Liver (tissue), 9 donors: ENCODE data around the gene GPBP1. TPM values are rescaled to one million over a fixed set of nuclear protein-coding genes. Genes with fewer than 3 reads are reported as not detected.

Source experiments
- DNase-seq: peaks from one replicate; pipeline ENCODE4 v3.0.0-alpha.2; 2017; ENCODE audit warnings: low spot score
- H3K27ac ChIP-seq, 2 donors: one replicate each; pipeline ENCODE4 v1.7.0; 2013; ENCODE audit warnings: inconsistent platforms in 2 of 2, low read length in 2 of 2, control low read depth in 1 of 2, low read depth in 1 of 2, mild to moderate bottlenecking in 1 of 2
- H3K27me3 ChIP-seq, 4 donors: one replicate each; pipeline versions ENCODE4 v1.6.1 to v1.7.0; 2013; ENCODE audit warnings: low read length in 3 of 4, inconsistent platforms in 1 of 4, mild to moderate bottlenecking in 1 of 4, moderate library complexity in 1 of 4; ENCODE audit not compliant: control insufficient read depth in 4 of 4, insufficient read depth in 4 of 4
- H3K36me3 ChIP-seq, 4 donors: one replicate each; pipeline versions ENCODE4 v1.6.1 to v1.7.0; 2013; ENCODE audit warnings: low read length in 3 of 4, mild to moderate bottlenecking in 3 of 4, low read depth in 1 of 4, moderate library complexity in 1 of 4; ENCODE audit not compliant: control insufficient read depth in 4 of 4, insufficient read depth in 3 of 4
- H3K4me1 ChIP-seq, 4 donors: one replicate each; pipeline versions ENCODE4 v1.6.1 to v1.7.0; 2013; ENCODE audit warnings: low read length in 3 of 4, mild to moderate bottlenecking in 3 of 4, moderate library complexity in 1 of 4; ENCODE audit not compliant: control insufficient read depth in 4 of 4, insufficient read depth in 4 of 4
- H3K4me3 ChIP-seq, 3 donors: one replicate each; pipeline versions ENCODE4 v1.6.1 to v1.7.0; 2013; ENCODE audit warnings: low read length in 3 of 3, control low read depth in 1 of 3, low read depth in 1 of 3, mild to moderate bottlenecking in 1 of 3
- H3K9ac ChIP-seq, 2 donors: one replicate each; pipeline ENCODE4 v1.7.0; 2013; ENCODE audit warnings: low read length in 2 of 2, mild to moderate bottlenecking in 2 of 2, moderate library complexity in 2 of 2, control low read depth in 1 of 2, low read depth in 1 of 2
- H3K9me3 ChIP-seq, 4 donors: one replicate each; pipeline versions ENCODE4 v1.6.1 to v1.7.0; 2013; ENCODE audit warnings: low read length in 3 of 4; ENCODE audit not compliant: control insufficient read depth in 4 of 4
- ATF3 ChIP-seq: IDR thresholded peaks from 2 replicates; pipeline ENCODE4 v1.6.1; 2016; ENCODE audit warnings: antibody characterized with exemption
- FOXA1 ChIP-seq: IDR thresholded peaks from 2 replicates; pipeline ENCODE4 v1.6.1; 2016; ENCODE audit warnings: antibody characterized with exemption
- FOXA2 ChIP-seq: IDR thresholded peaks from 2 replicates; pipeline ENCODE4 v1.6.1; 2016; ENCODE audit warnings: antibody characterized with exemption
- GABPA ChIP-seq, 2 donors: IDR thresholded peaks in 1 of 2; conservative IDR thresholded peaks in 1 of 2; 2 replicates each; pipeline ENCODE4 v1.6.1; 2016; ENCODE audit warnings: antibody characterized with exemption in 2 of 2, mild to moderate bottlenecking in 1 of 2, moderate library complexity in 1 of 2
- HNF4A ChIP-seq, 2 donors: conservative IDR thresholded peaks; 2 replicates each; pipeline ENCODE4 v1.6.1; 2016; ENCODE audit warnings: antibody characterized with exemption in 2 of 2, mild to moderate bottlenecking in 2 of 2
- HNF4G ChIP-seq: IDR thresholded peaks from 2 replicates; pipeline ENCODE4 v1.6.1; 2016; ENCODE audit warnings: antibody characterized with exemption
- JUND ChIP-seq, 2 donors: IDR thresholded peaks; 2 replicates each; pipeline ENCODE4 v1.6.1; 2016; ENCODE audit warnings: antibody characterized with exemption in 2 of 2
- MAX ChIP-seq: IDR thresholded peaks from 2 replicates; pipeline ENCODE4 v1.6.1; 2016; ENCODE audit warnings: antibody characterized with exemption
- NR2F2 ChIP-seq: IDR thresholded peaks from 2 replicates; pipeline ENCODE4 v1.6.1; 2016; ENCODE audit warnings: antibody characterized with exemption
- RAD21 ChIP-seq, 2 donors: IDR thresholded peaks; 2 replicates each; pipeline ENCODE4 v1.6.1; 2016; ENCODE audit warnings: antibody characterized with exemption in 2 of 2, mild to moderate bottlenecking in 2 of 2
- REST ChIP-seq: IDR thresholded peaks from 2 replicates; pipeline ENCODE4 v1.6.1; 2016; ENCODE audit warnings: antibody characterized with exemption, mild to moderate bottlenecking
- RXRA ChIP-seq, 2 donors: IDR thresholded peaks; 2 replicates each; pipeline ENCODE4 v1.6.1; 2017 to 2018; ENCODE audit warnings: antibody characterized with exemption in 2 of 2, mild to moderate bottlenecking in 1 of 2
- SP1 ChIP-seq: IDR thresholded peaks from 2 replicates; pipeline ENCODE4 v1.6.1; 2018; ENCODE audit warnings: antibody characterized with exemption, mild to moderate bottlenecking
- TAF1 ChIP-seq: conservative IDR thresholded peaks from 2 replicates; pipeline ENCODE4 v1.6.1; 2016; ENCODE audit warnings: antibody characterized with exemption, mild to moderate bottlenecking
- YY1 ChIP-seq: IDR thresholded peaks from 2 replicates; pipeline ENCODE4 v1.6.1; 2016; ENCODE audit warnings: antibody characterized with exemption, mild to moderate bottlenecking
- ZBTB33 ChIP-seq: IDR thresholded peaks from 2 replicates; pipeline ENCODE4 v1.6.1; 2016; ENCODE audit warnings: antibody characterized with exemption
- WGBS: extraction: QIAGEN DNeasy Blood & Tissue Kit; methylation state at CpG from one replicate; pipeline ENCODE4 v1.1.7; 2013; 5-methylcytosine and 5-hydroxymethylcytosine counted together
- polyA plus RNA-seq, 2 donors: library from polyadenylated mRNA; stranded (reverse) in 1 of 2; unstranded in 1 of 2; fragments of 200-250 nt in 1 of 2; fragments of >200 nt in 1 of 2; fragmentation: Nextera tagmentation in 1 of 2; extraction: Ambion mirVana in 1 of 2; gene quantifications; one replicate each; pipeline versions ENCODE4 v1.2.1 to v1.2.3, GENCODE V29; 2013 to 2015
- total RNA-seq, 2 donors: library from RNA; depleted of rRNA; stranded (reverse); fragments of >200 nt; gene quantifications; one replicate each; pipeline ENCODE4 v1.2.3, GENCODE V29; 2014
- donor health status: healthy.
- donor health status: healthy.
- donor health status: healthy.
- donor health status: healthy.
- donor health status: healthy.

GPBP1 gene
- total and polyA plus RNA-seq, 4 donors = 13.6 to 30.8 (median 24.6) TPM

- no peak for DNase-seq
- no peaks in the 10 kb centered on the region for H3K27me3 ChIP-seq
- H3K9ac ChIP-seq = no peak overlapping the region
- WGBS = 93% methylated on average over 7 of the region's 7 CpGs
- peaks cover 0 to 7% (median 3%) of the 10 kb centered on the region in 4 donors for H3K9me3 ChIP-seq
- no peak for TF ChIP-seq RAD21 (IDR thresholded peaks at IDR 0.05)
- TF ChIP-seq REST = no peak
- no peak for TF ChIP-seq HNF4G
- no peak for TF ChIP-seq FOXA1
- no peak for TF ChIP-seq ATF3
- TF ChIP-seq RXRA (IDR thresholded peaks at IDR 0.05) = no peak
- TF ChIP-seq SP1 = no peak
- no peak for TF ChIP-seq TAF1
- TF ChIP-seq ZBTB33 = no peak
- no peak for TF ChIP-seq FOXA2
- no peak for TF ChIP-seq MAX
- TF ChIP-seq GABPA (IDR thresholded peaks at IDR 0.05 in 1 of 2, conservative IDR thresholded peaks at IDR 0.05 in 1 of 2) = no peak
- no peak for TF ChIP-seq YY1
- no peak for TF ChIP-seq JUND (IDR thresholded peaks at IDR 0.05)
- no peak overlapping the region for H3K4me3 ChIP-seq
- no peaks in the 10 kb centered on the region for H3K36me3 ChIP-seq
- H3K27ac ChIP-seq = no peak overlapping the region
- no peaks in the 10 kb centered on the region for H3K4me1 ChIP-seq
These were observed 16.2 kb upstream of the GPBP1 start for GRCh38 chr5:57157666-57158065.

- Histone ChIP-seq H3K9ac (no peak overlapping the region), H3K4me3 (no peak overlapping the region), H3K27me3 (no peaks in the 10 kb centered on the region), H3K9me3 (no peaks in the 10 kb centered on the region), H3K36me3 (no peaks in the 10 kb centered on the region), H3K4me1 (no peaks in the 10 kb centered on the region), H3K27ac (no peak overlapping the region)
- TF ChIP-seq TAF1 = no peak
- no peak for TF ChIP-seq SP1
- 97% methylated on average over 3 of the region's 3 CpGs for WGBS
- DNase-seq = no peak
These were observed 10.3 kb upstream of the GPBP1 start for GRCh38 chr5:57163553-57164006.

GRCh38 chr5:57164124-57164523 lies 9.7 kb upstream of the GPBP1 start:
- Histone ChIP-seq H3K4me3 (no peak overlapping the region), H3K27me3 (no peaks in the 10 kb centered on the region), H3K36me3 (no peaks in the 10 kb centered on the region), H3K9me3 (no peaks in the 10 kb centered on the region), H3K4me1 (no peaks in the 10 kb centered on the region), H3K27ac (no peak overlapping the region), H3K9ac (no peak overlapping the region)
- no peak for DNase-seq
- 89% methylated on average over 8 of the region's 8 CpGs for WGBS
- TF ChIP-seq FOXA2 = no peak
- TF ChIP-seq ZBTB33 = no peak
- TF ChIP-seq ATF3 = no peak
- TF ChIP-seq TAF1 = no peak
- no peak for TF ChIP-seq RAD21 (IDR thresholded peaks at IDR 0.05)
- TF ChIP-seq RXRA (IDR thresholded peaks at IDR 0.05) = no peak
- no peak for TF ChIP-seq MAX
- no peak for TF ChIP-seq NR2F2
- no peak for TF ChIP-seq HNF4G
- no peak for TF ChIP-seq SP1
- TF ChIP-seq YY1 = no peak
- no peak for TF ChIP-seq HNF4A (conservative IDR thresholded peaks at IDR 0.05)
- no peak for TF ChIP-seq JUND (IDR thresholded peaks at IDR 0.05)
- TF ChIP-seq GABPA (IDR thresholded peaks at IDR 0.05 in 1 of 2, conservative IDR thresholded peaks at IDR 0.05 in 1 of 2) = no peak
